ENCODE data around the gene PDZD2.
A peak's percentile ranks its signal among the peaks of the same experiment; 100 is the strongest.

PDZD2 gene

DNA sequence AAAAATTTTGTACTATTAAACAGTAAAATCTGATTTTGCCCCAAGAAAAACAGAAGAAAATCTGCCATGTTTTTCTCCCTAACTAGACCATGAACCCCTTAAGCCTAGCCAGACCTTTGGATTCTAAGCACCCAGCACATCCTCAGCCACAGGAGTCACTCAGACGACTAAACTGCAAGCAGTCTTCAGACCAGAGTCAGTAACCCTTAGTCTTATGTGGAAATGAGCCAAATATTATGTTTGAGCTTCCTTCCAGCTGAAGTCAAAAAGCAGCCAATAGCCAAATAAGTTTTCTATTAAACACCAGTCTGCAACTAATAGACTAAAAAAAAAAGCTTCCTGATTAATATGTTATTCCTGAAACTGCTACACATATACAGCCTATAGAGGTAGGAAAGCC, 487.8 kb downstream of the PDZD2 start:
- no peak for DNase-seq (ENCODE audit: low read depth in 1 of 2, low spot score in 1 of 2)

DNA sequence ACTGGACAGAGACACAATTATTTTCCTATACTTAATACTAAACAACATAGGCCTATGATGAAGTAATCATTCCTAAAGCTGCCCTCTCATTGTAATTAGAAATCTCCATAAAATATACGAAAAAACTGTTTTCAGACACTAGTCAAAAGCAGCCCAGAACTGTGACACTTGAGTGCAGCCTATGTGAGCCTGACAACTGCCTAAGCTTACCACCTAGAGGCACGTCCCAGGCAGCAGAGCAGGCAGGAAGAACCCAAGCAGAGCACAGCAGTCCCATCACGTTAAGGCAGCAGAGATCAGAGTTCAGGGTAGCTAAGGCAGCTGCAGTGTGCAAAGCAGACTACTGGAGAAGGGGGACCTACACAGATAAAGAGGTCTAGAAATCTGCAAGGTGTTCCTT, 488.8 kb downstream of the PDZD2 start:
- no peak for DNase-seq (ENCODE audit: low read depth in 1 of 2, low spot score in 1 of 2)

DNA sequence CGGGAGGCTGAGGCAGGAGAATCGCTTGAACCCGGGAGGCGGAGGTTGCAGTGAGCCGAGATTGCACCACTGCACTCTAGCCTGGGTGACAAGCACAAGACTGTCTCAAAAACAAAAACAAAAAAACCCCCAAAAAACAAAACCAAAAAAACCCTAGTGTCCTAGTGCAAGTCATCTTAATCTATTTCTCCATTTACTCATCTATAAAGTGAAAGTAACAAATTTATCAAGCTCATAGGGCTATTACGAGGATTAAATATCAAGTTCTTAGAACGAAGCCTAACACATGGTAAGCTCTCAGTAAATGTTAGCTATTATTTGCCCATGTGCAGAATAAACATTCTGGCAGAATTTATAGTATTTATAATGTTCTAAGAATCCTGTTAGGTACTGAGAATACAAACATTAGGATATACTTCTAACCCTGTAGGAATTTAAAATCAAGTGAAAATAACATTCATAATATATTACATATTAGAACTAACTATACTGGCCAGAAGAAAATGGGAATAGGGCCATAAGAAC, 490.2 kb downstream of the PDZD2 start:
- no peak for DNase-seq (ENCODE audit: low read depth in 1 of 2, low spot score in 1 of 2)

DNA sequence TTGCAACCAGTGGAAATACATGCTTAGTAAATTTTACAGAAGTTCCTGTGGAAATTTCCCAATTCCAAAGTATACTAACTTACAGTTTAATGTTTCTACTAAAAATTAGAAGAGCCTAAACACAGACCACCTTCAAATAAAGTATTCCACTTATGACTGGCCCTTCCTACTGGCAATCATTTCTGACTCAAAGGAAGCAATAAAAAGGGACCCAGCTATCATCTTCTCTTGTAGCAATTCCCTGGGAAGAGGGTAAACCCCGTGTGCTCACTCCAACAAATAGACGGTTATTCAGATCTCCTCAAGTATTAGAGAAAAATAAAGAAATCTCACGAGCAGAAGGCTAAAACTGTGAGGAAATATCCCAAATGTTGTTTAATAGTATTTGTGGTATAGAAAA, 491.9 kb downstream of the PDZD2 start:
- DNase-seq (ENCODE audit: low read depth in 1 of 2, low spot score in 1 of 2), result no peak

DNA sequence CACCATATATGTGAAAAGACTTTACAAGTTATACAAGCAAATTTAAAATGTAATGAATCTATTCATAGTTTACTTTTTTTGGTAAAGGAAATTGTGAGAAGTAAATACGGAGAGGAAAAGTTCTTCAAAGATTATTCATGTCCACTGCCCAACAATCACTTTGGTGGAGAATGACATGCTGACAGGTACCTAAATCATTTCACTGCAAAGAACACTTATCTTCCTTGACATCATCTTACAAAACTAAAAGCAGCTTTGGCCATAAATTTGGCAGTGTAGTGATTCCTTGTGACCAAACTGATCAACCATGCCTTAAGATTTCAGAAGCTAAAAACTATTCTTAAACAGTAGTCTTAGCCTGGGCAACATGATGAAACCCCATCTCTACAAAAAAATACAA, 492.7 kb downstream of the PDZD2 start:
- no peak for DNase-seq (ENCODE audit: low read depth in 1 of 2, low spot score in 1 of 2)

DNA sequence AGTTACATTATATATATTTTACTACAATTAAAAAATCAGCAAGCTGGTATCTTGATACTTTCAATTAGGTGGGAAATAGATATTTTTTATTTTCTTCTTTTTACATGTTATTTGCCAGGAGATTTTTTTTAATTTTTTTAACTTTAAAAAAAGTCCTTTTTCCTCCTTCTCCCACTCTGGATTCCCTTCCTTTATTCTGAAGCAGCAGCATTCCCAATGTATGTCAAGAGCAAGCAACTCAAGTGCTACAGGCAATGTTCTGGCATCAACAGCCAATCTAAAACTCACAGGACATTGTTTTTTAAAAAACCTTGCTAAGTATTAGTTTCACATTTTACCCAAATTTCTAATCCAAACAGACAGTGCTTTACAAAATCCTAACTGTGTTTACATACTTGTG, 493.8 kb downstream of the PDZD2 start:
- DNase-seq (ENCODE audit: low read depth in 1 of 2, low spot score in 1 of 2), result no peak

DNA sequence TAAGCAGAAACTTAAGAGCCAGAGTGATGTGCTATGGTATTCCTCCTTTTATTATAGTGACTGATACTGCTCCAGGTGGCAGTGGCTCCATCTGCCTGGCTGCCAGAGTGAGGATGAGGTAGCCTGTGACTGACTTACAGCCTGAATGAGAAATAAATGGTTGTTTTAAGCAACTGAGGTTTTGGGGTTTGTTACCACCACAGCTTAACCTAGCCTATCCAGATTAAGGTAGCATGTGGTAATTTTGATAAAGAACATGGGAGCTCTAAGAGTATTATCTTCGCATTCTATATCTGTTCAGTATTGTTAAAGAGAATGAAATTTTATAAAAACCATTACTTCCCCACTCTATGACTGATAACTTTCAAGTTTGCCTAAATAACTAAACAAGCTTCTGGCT, 496.2 kb downstream of the PDZD2 start:
- DNase-seq (ENCODE audit: low read depth in 1 of 2, low spot score in 1 of 2), result no peak

DNA sequence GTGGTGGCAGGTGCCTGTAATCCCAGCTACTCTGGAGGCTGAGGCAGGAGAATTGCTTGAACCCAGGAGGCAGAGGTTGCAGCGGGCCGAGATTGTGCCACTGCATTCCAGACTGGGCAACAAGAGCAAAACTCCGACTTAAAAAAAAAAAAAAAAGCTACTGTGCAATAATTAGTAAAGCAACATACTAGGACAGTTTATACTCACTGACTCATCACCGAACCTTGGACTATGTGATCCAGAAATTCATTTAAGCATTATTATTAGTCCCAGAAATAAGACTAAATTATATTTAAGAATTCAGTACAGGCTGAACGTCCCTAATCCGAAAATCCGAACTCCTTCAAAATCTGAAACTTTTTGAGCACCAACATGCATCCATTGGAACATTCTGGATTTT, 497.4 kb downstream of the PDZD2 start:
- DNase-seq (ENCODE audit: low read depth in 1 of 2, low spot score in 1 of 2), result no peak

DNA sequence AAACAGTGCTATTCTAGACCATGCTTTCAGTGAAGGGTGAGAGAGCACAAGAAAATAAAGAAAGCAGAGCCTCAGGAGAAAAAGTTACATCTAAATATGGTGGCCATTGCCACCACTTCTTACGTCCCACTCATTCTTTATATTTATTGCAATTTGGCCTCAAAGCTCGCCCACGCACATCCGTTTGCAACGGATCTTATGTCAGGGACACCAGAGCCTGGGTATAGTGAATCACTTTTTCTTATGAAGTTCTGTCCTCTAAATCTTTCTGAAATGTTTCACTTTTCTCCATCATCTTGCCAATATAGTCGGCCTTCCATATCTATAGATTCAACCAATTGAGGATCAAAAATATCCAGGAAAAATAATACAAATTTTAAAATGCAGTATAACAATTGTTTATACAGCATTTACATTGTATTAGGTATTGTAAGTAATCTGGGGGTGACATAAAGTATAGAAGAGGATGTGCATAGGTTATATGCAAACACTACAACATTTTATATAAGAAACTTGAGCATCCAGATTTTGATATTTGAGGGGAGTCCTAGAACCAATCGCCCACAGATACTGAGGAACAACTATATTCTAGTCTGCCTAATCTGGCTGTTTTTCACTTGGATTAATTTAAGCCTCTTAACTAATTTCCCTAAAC, 500.0 kb downstream of the PDZD2 start:
- peak in 1 of 2 donors; percentile 37 for DNase-seq (ENCODE audit: low read depth in 1 of 2, low spot score in 1 of 2)

DNA sequence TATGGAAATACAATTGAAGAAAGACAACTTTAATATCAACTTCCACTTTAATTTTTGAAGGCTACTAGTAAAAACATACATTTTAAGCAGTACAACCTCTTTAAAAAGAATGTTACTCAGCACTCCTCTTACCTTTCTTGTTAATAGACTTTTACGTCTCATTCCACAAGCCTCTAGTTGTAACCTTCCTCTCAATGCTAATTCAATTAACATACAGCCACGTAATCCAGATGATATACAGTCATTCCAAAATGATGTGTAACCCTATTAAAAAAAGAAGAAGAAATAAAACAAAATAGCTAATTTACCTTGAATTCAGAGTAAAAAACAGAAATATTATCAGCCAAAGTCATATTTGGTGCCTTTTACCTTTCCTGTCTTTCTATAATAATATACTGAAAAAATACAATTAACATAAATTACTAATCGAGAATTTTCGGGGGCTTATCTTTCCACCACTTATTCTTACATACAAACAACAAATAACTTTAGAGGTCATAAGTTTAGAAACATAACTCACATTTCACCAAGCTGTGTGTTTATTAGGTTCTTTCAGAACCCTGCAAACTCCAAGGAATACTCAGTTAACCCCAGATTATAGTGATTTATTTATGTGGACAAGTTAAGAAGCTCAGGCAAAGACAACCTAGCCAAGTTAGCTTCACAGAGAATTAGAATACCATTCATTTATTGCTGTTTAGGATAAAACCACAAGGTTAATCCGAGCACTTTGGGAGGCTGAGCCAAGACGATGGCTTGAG, 504.9 kb downstream of the PDZD2 start:
- DNase-seq (ENCODE audit: low read depth in 1 of 2, low spot score in 1 of 2), result no peak

DNA sequence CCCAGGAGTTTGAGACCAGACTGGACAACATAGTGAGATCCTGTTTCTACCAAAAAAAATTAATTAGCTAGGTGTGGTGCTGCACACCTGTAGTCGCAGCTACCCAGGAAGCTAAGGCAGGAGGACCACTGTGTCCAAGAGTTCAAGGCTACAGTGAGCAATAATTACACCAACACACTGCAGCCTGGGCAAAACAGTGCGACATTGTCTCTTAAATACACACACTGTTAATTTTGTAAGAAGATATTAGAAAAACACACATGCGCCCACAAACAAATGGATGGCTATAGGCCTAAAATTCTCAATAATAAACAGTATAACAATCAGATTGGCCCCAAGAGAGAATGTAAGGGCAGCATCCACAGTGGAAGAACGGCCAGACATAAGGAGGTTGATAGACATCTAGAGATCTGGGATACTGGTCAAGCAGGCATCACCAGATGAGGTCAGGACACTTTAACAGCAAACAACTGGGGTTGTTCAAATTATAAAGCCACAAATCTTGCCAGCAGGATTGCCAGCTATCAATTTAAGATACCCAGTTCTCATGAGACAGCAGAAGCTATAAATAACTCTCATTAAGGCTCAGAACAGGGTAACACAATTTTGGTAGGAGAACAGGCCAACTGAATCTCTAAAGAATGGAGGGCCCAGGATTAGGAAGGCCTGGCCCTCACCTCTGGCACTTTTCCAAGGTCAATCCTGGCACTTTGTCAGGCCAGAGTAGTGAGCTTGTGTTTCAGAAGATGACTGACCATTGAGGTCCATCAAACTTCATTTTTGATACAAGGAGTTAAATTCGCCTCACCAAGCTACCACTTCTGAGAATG, 505.7 kb downstream of the PDZD2 start:
- no peak for DNase-seq (ENCODE audit: low read depth in 1 of 2, low spot score in 1 of 2)

DNA sequence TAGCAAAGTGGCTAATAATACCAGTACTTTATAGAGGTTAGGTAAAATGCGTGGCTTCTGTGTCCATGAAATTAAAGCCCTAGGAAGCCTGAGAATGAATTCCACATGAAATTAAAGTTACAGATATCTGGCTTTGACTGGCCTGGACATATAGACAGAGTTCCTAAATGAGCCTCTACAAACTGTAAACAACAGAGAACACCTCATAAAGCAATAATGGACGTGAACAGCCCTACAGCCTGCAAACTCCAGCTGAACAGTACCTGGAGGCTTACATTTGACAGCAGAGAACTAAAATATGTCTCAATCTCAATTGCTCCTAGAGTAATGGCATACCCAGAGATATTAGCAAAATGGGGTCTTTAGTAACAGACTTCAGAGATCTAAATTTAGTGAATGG, 506.4 kb downstream of the PDZD2 start:
- no peak for DNase-seq (ENCODE audit: low read depth in 1 of 2, low spot score in 1 of 2)

DNA sequence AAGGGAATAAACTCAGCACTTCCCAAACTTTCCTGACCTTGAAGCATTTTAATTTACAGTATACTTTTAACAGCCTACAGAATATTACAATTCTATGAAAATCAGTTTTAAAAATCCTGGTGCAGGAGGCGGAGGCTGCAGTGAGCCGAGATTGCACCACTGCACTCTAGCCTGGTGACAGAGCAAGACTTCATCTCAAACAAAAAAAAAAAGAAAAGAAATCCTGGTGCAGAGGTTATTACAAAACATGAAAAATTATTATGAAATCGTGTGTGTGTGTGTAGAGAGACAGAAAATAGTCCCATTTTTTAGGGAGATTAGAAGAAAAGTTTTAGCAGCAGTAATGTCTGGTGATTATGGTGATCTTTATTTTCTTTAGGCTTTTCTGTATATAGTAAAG, 508.3 kb downstream of the PDZD2 start:
- no peak for DNase-seq (ENCODE audit: low read depth in 1 of 2, low spot score in 1 of 2)

DNA sequence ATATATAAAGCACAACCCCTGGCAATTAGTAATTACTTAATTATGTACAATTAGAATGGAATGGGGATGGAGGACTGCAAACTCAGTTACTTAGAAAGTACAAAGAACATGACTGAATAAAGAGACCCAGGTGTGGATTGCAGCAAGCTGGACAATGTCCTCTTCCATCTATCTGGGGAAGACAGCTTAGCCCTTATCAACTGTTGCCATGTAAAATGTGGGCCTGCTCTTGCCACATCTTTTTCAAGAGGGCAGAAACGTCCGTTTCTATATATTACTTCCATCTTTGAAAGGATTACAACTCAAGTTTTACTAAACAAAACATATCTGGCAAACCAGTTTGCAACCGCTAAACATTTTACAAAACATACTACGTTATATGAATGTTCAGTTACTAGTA, 509.0 kb downstream of the PDZD2 start:
- no peak for DNase-seq (ENCODE audit: low read depth in 1 of 2, low spot score in 1 of 2)

DNA sequence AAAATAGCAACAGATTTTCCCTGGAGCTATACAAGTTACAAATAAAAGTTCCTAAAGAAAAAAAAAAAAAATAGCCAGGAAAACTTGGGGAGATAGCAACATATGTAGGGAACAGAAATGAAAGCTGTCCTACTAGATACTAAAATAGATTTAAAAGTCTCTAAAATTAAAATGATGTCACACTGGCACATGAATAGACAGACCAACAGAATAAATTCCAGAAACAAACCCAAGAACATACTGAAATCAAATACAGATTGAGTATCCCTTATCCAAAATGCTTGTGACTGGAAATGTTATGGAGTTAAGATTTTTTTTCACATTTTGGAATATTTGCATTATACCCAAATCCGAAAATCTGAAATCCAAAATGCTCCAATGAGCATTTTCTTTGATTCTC, 511.4 kb downstream of the PDZD2 start:
- no peak for DNase-seq (ENCODE audit: low read depth in 1 of 2, low spot score in 1 of 2)

DNA sequence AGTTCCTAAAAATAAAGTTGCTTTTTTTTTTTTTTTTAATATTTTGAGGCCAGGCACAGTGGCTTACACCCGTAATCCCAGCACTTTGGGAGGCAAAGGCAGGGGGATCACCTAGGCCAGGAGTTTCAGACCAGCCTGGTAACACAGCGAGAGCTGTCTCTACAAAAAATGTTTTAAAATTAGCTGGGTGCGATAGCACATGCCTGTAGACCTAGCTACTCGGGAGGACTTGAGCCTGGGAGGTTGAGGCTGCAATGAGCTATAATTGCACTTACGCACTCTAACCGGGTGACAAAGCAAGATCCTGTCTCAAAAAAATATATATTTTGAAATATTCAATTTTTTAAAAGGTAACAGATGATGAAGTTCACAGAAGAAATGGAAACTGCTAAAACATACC, 512.3 kb downstream of the PDZD2 start:
- DNase-seq (ENCODE audit: low read depth in 1 of 2, low spot score in 1 of 2), result no peak

DNA sequence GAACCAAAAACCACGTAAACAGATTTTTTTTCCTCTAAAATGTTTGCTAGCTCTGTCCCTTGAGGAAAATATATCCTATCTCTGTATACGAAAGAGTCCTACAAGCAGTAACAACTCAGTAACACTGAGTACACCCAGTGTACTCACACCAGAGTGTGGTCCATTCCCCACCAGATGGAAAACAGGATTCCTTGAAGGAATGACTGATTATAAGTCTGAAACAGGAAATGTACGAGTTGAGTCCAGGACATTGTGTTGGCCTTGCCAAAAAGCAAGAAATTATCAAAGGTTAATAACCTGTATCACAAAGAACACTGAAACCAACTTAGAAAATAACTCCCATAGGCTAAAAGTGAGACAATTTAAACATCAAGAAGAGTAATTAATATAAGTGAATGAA, 514.8 kb downstream of the PDZD2 start:
- DNase-seq (ENCODE audit: low read depth in 1 of 2, low spot score in 1 of 2), result no peak

DNA sequence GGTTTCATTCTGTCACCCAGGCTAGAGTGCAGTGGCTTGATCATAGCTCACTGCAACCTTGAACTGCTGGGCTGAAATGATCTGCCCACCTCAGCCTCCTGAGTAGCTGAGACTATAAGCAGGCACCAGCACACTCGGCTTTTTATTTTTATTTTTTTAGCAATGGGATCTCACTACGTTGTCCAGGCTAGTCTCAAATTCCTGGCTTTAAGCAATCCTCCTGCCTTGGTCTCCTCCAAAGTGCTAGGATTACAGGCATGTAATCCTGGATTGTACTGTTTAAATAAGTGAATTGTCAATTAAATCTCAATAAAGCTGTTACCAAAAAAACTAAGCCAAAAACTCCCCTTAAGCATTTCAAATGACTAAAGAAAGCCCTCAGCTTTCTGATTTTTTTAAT, 516.3 kb downstream of the PDZD2 start:
- no peak for DNase-seq (ENCODE audit: low read depth in 1 of 2, low spot score in 1 of 2)

DNA sequence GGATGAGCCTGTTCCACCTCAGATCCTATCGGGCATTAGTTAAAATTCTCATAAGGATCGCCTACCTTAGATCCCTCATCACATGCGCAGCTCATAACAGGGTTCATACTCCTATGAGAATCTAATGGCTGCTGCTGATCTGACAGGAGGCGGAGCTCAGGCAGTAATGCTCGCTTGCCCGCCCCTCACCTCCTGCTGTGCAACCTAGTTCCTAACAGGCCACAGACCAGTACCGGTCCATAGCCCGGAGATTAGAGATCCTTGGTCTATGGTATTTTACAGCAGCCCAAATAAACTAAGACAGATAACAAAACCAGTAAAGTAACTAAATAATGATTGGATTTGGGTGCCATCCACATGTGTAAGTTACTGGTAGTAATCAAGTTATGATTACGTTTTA, 517.7 kb downstream of the PDZD2 start:
- DNase-seq (ENCODE audit: low read depth in 1 of 2, low spot score in 1 of 2), result no peak

DNA sequence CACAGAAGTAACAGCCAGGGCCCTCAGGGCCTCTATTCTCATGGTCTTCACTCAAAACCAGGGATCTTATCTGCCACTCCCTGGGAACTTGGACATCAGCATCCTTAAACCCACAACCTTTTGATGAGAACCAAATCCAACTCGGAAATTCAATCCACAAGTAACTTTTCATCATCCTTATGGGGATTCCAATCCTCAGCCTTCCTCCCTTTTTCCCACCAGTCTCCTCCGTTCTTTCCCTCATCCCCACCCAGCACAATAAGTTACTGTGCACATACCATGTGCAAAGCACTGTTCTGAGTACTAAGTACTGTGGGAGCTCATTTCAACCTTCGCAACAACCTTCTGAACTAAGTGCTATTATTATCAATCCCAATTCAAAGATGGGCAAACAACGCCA, 518.1 kb downstream of the PDZD2 start:
- DNase-seq (ENCODE audit: low read depth in 1 of 2, low spot score in 1 of 2), result no peak

DNA sequence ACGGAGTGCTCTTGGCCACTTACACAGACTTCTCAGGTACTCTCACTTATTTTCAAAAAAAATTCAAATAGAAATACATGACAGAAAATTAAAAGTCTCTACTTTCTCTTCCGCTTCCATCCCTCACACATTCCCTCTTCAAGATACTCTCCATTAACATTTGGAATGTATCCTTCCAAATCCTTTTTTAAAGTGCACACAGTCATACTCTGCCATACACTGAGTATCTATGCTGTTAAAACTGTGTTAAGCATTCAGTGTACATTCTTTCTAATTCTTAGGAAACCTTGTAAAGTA, 519.7 kb downstream of the PDZD2 start:
- no peak for DNase-seq (ENCODE audit: low read depth in 1 of 2, low spot score in 1 of 2)
